Parathyroid adenoma (tissue), 2 donors: Measurements from ENCODE around the gene TCEAL5.
A peak's percentile ranks its signal among the peaks of the same experiment; 100 is the strongest.

Experiments
- H2AFZ ChIP-seq: fragments of 300-600 bp; sonication (generic); one replicate; pipeline ENCODE4 v1.7.0; 2017; ENCODE audit warnings: antibody characterized with exemption, mild to moderate bottlenecking
- H3K27ac ChIP-seq: fragments of 300-600 bp; sonication (generic); one replicate; pipeline ENCODE4 v1.7.0; 2017
- H3K27me3 ChIP-seq: fragments of 300-600 bp; sonication (generic); one replicate; pipeline ENCODE4 v1.7.0; 2017; ENCODE audit warnings: low read length; ENCODE audit not compliant: control insufficient read depth, insufficient read depth
- H3K36me3 ChIP-seq: fragments of 300-600 bp; sonication (generic); one replicate; pipeline ENCODE4 v1.7.0; 2017; ENCODE audit warnings: low read length; ENCODE audit not compliant: control insufficient read depth, insufficient read depth
- H3K4me1 ChIP-seq: fragments of 300-600 bp; sonication (generic); one replicate; pipeline ENCODE4 v1.7.0; 2017; ENCODE audit warnings: control low read depth
- H3K4me2 ChIP-seq: fragments of 300-600 bp; sonication (generic); one replicate; pipeline ENCODE4 v1.7.0; 2017; ENCODE audit warnings: low read length
- H3K4me3 ChIP-seq: fragments of 300-600 bp; sonication (generic); one replicate; pipeline ENCODE4 v1.7.0; 2017; ENCODE audit warnings: low read depth, low read length
- H3K79me2 ChIP-seq: fragments of 300-600 bp; sonication (generic); one replicate; pipeline ENCODE4 v1.7.0; 2017; ENCODE audit warnings: control low read depth
- H3K9ac ChIP-seq: fragments of 300-600 bp; sonication (generic); one replicate; pipeline ENCODE4 v1.7.0; 2017; ENCODE audit warnings: mild to moderate bottlenecking
- H3K9me3 ChIP-seq: fragments of 300-600 bp; sonication (generic); one replicate; pipeline ENCODE4 v1.7.0; 2017; ENCODE audit warnings: low read length; ENCODE audit not compliant: control insufficient read depth
- TF ChIP-seq, protein P1 (sequence below): fragments of 300-600 bp; sonication (generic); IDR thresholded peaks from one replicate; pipeline ENCODE4 v1.7.0; 2017; ENCODE audit warnings: antibody characterized with exemption, mild to moderate bottlenecking
- donor health status: primary hyperparathyroidism.

The TCEAL5 gene

DNA sequence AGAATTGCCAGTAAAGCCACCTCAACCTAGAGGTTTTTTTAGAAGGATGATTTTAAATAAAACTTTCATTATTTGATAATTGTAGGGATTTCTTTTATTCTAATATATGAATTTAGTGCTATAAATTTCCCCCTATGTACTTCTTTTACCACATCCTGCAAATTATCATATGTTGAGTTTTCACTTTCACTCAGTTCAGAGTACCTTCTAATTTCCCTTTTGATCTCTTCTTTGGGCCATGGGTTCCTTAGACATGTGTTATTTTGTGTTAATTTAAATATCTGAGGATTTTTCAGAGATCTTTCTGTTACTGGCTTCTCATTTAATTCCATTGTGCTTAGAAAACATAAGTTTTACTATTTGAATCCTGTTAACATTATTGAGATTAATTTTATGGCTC lies 28.2 kb upstream of the TCEAL5 start:
- H3K9ac ChIP-seq, result no peak overlapping the region
- H3K36me3 ChIP-seq, result no peaks in the 10 kb centered on the region
- no peak overlapping the region for H2AFZ ChIP-seq
- H3K9me3 ChIP-seq, result no peaks in the 10 kb centered on the region
- no peaks in the 10 kb centered on the region for H3K4me1 ChIP-seq
- H3K4me2 ChIP-seq, result no peak overlapping the region
- H3K4me3 ChIP-seq, result no peak overlapping the region
- H3K79me2 ChIP-seq, result no peaks in the 10 kb centered on the region
- TF ChIP-seq, protein P1, sequence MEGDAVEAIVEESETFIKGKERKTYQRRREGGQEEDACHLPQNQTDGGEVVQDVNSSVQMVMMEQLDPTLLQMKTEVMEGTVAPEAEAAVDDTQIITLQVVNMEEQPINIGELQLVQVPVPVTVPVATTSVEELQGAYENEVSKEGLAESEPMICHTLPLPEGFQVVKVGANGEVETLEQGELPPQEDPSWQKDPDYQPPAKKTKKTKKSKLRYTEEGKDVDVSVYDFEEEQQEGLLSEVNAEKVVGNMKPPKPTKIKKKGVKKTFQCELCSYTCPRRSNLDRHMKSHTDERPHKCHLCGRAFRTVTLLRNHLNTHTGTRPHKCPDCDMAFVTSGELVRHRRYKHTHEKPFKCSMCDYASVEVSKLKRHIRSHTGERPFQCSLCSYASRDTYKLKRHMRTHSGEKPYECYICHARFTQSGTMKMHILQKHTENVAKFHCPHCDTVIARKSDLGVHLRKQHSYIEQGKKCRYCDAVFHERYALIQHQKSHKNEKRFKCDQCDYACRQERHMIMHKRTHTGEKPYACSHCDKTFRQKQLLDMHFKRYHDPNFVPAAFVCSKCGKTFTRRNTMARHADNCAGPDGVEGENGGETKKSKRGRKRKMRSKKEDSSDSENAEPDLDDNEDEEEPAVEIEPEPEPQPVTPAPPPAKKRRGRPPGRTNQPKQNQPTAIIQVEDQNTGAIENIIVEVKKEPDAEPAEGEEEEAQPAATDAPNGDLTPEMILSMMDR, result no peak
- no peak overlapping the region for H3K27ac ChIP-seq
- no peaks in the 10 kb centered on the region for H3K27me3 ChIP-seq

DNA sequence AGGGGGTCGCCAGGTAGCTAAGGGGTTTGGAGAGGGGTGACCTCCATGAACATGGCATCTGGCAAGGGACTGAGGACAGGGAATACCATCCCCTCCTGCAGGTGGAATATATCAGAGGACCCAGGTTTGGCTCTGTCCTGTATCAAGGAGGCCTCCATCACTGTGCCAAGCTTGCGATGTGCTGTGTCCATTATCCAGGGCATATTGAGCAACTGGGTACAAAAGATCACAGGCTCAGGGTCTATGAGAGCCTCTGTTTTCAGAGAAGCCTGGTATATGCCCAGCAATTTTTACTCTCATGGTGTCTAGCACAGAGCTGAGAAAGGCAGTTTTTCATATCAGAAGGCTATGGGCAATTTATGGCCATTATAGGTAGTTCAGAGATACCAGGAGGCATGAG lies 16.6 kb upstream of the TCEAL5 start:
- Histone ChIP-seq H3K9ac (no peak overlapping the region), H2AFZ (no peak overlapping the region), H3K79me2 (no peaks in the 10 kb centered on the region), H3K9me3 (no peaks in the 10 kb centered on the region), H3K4me1 (no peaks in the 10 kb centered on the region), H3K27ac (no peak overlapping the region), H3K4me2 (no peak overlapping the region), H3K4me3 (no peak overlapping the region), H3K36me3 (no peaks in the 10 kb centered on the region), H3K27me3 (no peaks in the 10 kb centered on the region)
- TF ChIP-seq, protein P1, result no peak

DNA sequence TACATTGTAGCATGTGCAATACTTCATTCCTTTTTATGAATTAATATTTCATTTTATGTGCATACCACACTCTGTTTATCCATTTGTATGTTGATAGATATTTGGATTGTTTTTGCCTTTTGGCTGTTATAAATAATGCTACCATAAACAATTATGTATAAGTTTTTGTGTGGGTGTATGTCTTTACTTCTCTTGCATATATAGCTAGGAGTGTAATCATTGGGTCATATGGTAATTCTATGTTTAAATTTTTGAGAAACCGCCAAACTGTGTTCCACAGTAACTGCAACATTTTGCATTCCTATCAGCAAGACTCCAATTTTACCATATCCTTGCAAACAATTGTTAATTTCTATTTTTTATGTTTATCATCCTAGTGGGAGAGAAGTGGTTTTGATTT lies 3.1 kb upstream of the TCEAL5 start:
- no peaks in the 10 kb centered on the region for H3K36me3 ChIP-seq
- TF ChIP-seq, protein P1, result no peak
- no peak overlapping the region for H3K4me3 ChIP-seq
- no peak overlapping the region for H2AFZ ChIP-seq
- no peaks in the 10 kb centered on the region for H3K4me1 ChIP-seq
- H3K9me3 ChIP-seq, result no peaks in the 10 kb centered on the region
- no peak overlapping the region for H3K9ac ChIP-seq
- no peak overlapping the region for H3K27ac ChIP-seq
- H3K79me2 ChIP-seq, result no peaks in the 10 kb centered on the region
- H3K4me2 ChIP-seq, result no peak overlapping the region
- no peaks in the 10 kb centered on the region for H3K27me3 ChIP-seq

DNA sequence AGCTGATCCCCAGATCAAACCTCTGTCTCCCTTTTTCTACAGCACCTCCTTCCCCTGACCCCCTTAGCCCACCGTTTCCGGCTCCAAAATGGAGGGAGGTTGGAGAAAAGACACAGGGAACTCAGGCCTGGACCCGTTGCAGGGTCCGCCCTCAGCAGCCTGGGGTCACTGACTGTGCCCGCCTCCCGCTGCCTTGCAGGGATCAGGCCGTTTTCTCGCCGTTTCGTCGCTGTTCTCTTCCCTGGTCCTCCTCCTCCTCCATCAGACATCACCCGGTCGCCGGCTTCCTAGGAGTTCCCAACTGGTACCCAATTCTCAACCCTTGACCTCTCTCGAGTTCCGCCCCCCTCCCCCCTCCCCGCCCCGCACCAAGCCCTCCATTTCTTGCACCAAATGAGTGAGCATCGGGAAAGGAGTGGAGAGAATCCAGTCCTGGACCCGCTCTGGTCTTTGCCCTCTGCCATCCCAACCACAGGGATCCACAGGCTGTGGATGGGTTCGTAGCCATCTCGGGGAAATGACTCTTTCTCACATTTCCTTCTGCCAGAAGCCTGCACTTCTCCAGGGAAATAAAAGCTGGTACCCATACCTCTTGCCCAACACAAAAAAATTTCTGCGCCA lies 493 bp downstream of the TCEAL5 start:
- H3K9ac ChIP-seq, result no peak overlapping the region
- TF ChIP-seq, protein P1, result no peak
- no peaks in the 10 kb centered on the region for H3K9me3 ChIP-seq
- no peak overlapping the region for H3K4me2 ChIP-seq
- no peaks in the 10 kb centered on the region for H3K79me2 ChIP-seq
- H3K4me1 ChIP-seq, result no peaks in the 10 kb centered on the region
- peak overlapping the region; percentile 58 for H2AFZ ChIP-seq
- no peaks in the 10 kb centered on the region for H3K27me3 ChIP-seq
- H3K36me3 ChIP-seq, result no peaks in the 10 kb centered on the region
- no peak overlapping the region for H3K4me3 ChIP-seq
- no peak overlapping the region for H3K27ac ChIP-seq

DNA sequence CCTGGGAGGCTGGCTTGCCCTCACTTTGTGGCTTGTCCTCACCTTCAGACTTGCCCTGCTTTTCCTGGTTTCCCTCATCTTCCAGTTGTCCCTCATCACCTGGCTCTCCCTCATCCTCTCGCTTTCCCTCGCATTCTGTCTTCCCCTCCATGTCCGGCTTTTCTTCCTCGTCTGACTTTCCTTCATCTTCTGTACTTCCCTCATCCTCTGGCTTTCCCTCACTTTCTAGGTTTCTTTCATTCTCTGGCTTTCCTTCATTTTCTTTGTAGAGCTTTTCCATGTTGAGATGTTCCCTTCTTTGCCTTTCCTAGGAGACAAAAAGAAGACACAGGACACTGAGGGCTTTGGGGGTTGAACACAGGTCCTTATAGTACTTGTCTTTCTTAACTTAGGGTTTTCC lies 2.3 kb downstream of the TCEAL5 start:
- no peak overlapping the region for H3K9ac ChIP-seq
- H2AFZ ChIP-seq, result no peak overlapping the region
- no peaks in the 10 kb centered on the region for H3K27me3 ChIP-seq
- no peaks in the 10 kb centered on the region for H3K4me1 ChIP-seq
- no peaks in the 10 kb centered on the region for H3K36me3 ChIP-seq
- no peaks in the 10 kb centered on the region for H3K9me3 ChIP-seq
- no peak overlapping the region for H3K4me3 ChIP-seq
- H3K79me2 ChIP-seq, result no peaks in the 10 kb centered on the region
- no peak overlapping the region for H3K4me2 ChIP-seq
- H3K27ac ChIP-seq, result no peak overlapping the region
- TF ChIP-seq, protein P1, result no peak
